HepG2 (cell line): ENCODE data around the gene TCF25. TPM values are rescaled to one million over a fixed set of nuclear protein-coding genes. Genes with fewer than 3 reads are reported as not detected.
A peak's percentile ranks its signal among the peaks of the same experiment; 100 is the strongest.

Experiments used
- BHLHE40 ChIP-seq: IDR thresholded peaks from 2 replicates; pipeline ENCODE4 v1.6.1; 2011; ENCODE audit warnings: low read length, improper control_type of control experiment
- JUNB ChIP-seq: sonication (generic); formaldehyde crosslinking; IDR thresholded peaks from 2 replicates; pipeline ENCODE4 v1.8.0; 2022; ENCODE audit warnings: missing genetic modification reagents, mild to moderate bottlenecking, borderline replicate concordance
- MAFG ChIP-seq: sonication (generic); formaldehyde crosslinking; IDR thresholded peaks from 2 replicates; pipeline ENCODE4 v1.5.1; 2020; ENCODE audit warnings: mild to moderate bottlenecking, missing genetic modification reagents
- SRSF1 ChIP-seq: fragments of 200-400 bp; formaldehyde crosslinking; optimal IDR thresholded peaks from 2 replicates; pipeline ENCODE3; 2017; ENCODE audit warnings: mild to moderate bottlenecking, low read depth, low read length, moderate library complexity
- YEATS2 ChIP-seq: sonication (generic); formaldehyde crosslinking; IDR thresholded peaks from 2 replicates; pipeline ENCODE4 v1.4.0; 2020; ENCODE audit warnings: missing genetic modification reagents, borderline replicate concordance
- ZBTB3 ChIP-seq: sonication (generic); formaldehyde crosslinking; IDR thresholded peaks from 2 replicates; pipeline ENCODE4 v1.4.0; 2020; ENCODE audit warnings: low read depth, mild to moderate bottlenecking, moderate library complexity, missing genetic modification reagents, borderline replicate concordance
- ZNF350 ChIP-seq: sonication (generic); formaldehyde crosslinking; IDR thresholded peaks from 2 replicates; pipeline ENCODE4 v1.4.0; 2020; ENCODE audit warnings: mild to moderate bottlenecking, low read depth, missing genetic modification reagents, borderline replicate concordance
- ZNF576 ChIP-seq: sonication (generic); formaldehyde crosslinking; IDR thresholded peaks from 2 replicates; pipeline ENCODE4 v1.4.0; 2020; ENCODE audit warnings: mild to moderate bottlenecking, missing genetic modification reagents
- ZNF724P ChIP-seq: sonication (generic); formaldehyde crosslinking; IDR thresholded peaks from 2 replicates; pipeline ENCODE4 v1.8.0; 2022; ENCODE audit warnings: missing genetic modification reagents, borderline replicate concordance
- ZNF766 ChIP-seq: sonication (generic); formaldehyde crosslinking; IDR thresholded peaks from 2 replicates; pipeline ENCODE4 v1.5.0; 2020; ENCODE audit warnings: missing genetic modification reagents, borderline replicate concordance
- ZNF773 ChIP-seq: sonication (generic); formaldehyde crosslinking; IDR thresholded peaks from 2 replicates; pipeline ENCODE4 v1.4.0; 2020; ENCODE audit warnings: missing genetic modification reagents, borderline replicate concordance
- ZNF781 ChIP-seq: sonication (generic); formaldehyde crosslinking; IDR thresholded peaks from 2 replicates; pipeline ENCODE4 v1.5.1; 2020; ENCODE audit warnings: borderline replicate concordance, mild to moderate bottlenecking, missing genetic modification reagents; ENCODE audit errors: not compliant biosample characterization
- ZNF800 ChIP-seq: sonication (generic); formaldehyde crosslinking; IDR thresholded peaks from 2 replicates; pipeline ENCODE4 v1.4.0; 2020; ENCODE audit warnings: missing genetic modification reagents
- ZNF816 ChIP-seq: sonication (generic); formaldehyde crosslinking; IDR thresholded peaks from 2 replicates; pipeline ENCODE4 v1.8.0; 2022; ENCODE audit warnings: missing genetic modification reagents, mild to moderate bottlenecking, borderline replicate concordance
- polyA plus RNA-seq, 8 experiments: library from polyadenylated mRNA; depleted of rRNA in 3 of 8; stranded (reverse) in 7 of 8; unstranded in 1 of 8; fragments of >200 nt; fragmentation: Illumina TruSeq in 4 of 8; extraction: Trizol in 4 of 8; gene quantifications; 2 replicates each; pipeline versions ENCODE4 v1.2.1 to v1.2.3, GENCODE V29; 2011 to 2016; ENCODE audit warnings: low read depth in 4 of 8, missing spikeins in 1 of 8, mixed read lengths in 1 of 8; ENCODE audit not compliant: insufficient read depth in 1 of 8
- total RNA-seq, 5 experiments: library from RNA; depleted of rRNA; stranded (reverse); fragments of >200 nt; fragmentation: Illumina TruSeq; extraction: Trizol; gene quantifications; 2 replicates each; pipeline ENCODE4 v1.2.3, GENCODE V29; 2016; ENCODE audit warnings: low read depth in 1 of 5
- TF ChIP-seq, protein P1 (sequence below): sonication (generic); formaldehyde crosslinking; IDR thresholded peaks from 2 replicates; pipeline ENCODE4 v1.4.0; 2020; ENCODE audit warnings: mild to moderate bottlenecking, low read depth, missing genetic modification reagents
- TF ChIP-seq, protein P2 (sequence below): sonication (generic); formaldehyde crosslinking; IDR thresholded peaks from 2 replicates; pipeline ENCODE4 v1.5.1; 2020; ENCODE audit warnings: missing genetic modification reagents, mild to moderate bottlenecking, borderline replicate concordance

The TCF25 gene
- total and polyA plus RNA-seq, 2 of the 13 experiments (the other 11 are each of a cell fraction or from before 2014, with no cell fraction given), result 138 to 206 TPM

- TF ChIP-seq ZNF800 (CRISPR knock-in tag) (peak; percentile 99), ZBTB3 (CRISPR knock-in tag) (0 out of 2 replicates have a peak, but pooled peaks have one; percentile 34), ZNF350 (CRISPR knock-in tag) (peak; percentile 47; the same call in 1 of the 2 replicates), ZNF576 (CRISPR knock-in tag) (peak; percentile 92), ZNF781 (CRISPR knock-in tag) (no peak), JUNB (CRISPR knock-in tag) (no peak), ZNF766 (peak; percentile 88; the same call in 1 of the 2 replicates), YEATS2 (peak; percentile 73; the same call in 1 of the 2 replicates), ZNF816 (peak; percentile 56; the same call in 1 of the 2 replicates), ZNF724P (CRISPR knock-in tag) (peak; percentile 95), MAFG (no peak), SRSF1 (no peak), BHLHE40 (no peak), ZNF773 (CRISPR knock-in tag) (peak; percentile 98; the same call in 1 of the 2 replicates)
- TF ChIP-seq, protein P1, sequence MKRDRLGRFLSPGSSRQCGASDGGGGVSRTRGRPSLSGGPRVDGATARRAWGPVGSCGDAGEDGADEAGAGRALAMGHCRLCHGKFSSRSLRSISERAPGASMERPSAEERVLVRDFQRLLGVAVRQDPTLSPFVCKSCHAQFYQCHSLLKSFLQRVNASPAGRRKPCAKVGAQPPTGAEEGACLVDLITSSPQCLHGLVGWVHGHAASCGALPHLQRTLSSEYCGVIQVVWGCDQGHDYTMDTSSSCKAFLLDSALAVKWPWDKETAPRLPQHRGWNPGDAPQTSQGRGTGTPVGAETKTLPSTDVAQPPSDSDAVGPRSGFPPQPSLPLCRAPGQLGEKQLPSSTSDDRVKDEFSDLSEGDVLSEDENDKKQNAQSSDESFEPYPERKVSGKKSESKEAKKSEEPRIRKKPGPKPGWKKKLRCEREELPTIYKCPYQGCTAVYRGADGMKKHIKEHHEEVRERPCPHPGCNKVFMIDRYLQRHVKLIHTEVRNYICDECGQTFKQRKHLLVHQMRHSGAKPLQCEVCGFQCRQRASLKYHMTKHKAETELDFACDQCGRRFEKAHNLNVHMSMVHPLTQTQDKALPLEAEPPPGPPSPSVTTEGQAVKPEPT (CRISPR knock-in tag), result no peak; the same call in 1 of the 2 replicates
- TF ChIP-seq, protein P2, sequence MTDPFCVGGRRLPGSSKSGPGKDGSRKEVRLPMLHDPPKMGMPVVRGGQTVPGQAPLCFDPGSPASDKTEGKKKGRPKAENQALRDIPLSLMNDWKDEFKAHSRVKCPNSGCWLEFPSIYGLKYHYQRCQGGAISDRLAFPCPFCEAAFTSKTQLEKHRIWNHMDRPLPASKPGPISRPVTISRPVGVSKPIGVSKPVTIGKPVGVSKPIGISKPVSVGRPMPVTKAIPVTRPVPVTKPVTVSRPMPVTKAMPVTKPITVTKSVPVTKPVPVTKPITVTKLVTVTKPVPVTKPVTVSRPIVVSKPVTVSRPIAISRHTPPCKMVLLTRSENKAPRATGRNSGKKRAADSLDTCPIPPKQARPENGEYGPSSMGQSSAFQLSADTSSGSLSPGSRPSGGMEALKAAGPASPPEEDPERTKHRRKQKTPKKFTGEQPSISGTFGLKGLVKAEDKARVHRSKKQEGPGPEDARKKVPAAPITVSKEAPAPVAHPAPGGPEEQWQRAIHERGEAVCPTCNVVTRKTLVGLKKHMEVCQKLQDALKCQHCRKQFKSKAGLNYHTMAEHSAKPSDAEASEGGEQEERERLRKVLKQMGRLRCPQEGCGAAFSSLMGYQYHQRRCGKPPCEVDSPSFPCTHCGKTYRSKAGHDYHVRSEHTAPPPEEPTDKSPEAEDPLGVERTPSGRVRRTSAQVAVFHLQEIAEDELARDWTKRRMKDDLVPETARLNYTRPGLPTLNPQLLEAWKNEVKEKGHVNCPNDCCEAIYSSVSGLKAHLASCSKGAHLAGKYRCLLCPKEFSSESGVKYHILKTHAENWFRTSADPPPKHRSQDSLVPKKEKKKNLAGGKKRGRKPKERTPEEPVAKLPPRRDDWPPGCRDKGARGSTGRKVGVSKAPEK, result no peak
Measured at GRCh38 chr16:89873109-89873971, at the start of gene TCF25 (continued).
